Measurements from ENCODE around the gene CNEP1R1.

The CNEP1R1 gene

DNA sequence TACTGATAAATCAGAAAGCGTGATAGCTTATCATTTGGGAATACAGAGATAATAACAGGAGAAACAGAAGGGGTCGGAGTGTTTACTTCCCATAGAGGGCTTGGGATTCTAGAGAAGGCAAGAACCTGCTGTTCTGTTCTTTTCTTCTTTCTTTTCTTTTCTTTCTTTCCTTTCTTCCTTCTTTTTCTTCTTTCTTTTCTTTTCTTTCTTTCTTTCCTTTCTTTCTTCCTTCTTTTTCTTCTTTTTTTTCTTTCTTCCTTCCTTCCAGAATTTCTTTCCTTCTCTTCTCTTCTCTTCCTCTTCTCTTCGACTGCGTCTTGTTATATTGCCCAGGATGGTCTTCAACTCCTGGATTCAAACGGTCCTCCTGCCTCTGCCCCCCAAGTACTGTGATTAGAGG, 18.3 kb downstream of the CNEP1R1 start:
- TF ChIP-seq, protein P1, sequence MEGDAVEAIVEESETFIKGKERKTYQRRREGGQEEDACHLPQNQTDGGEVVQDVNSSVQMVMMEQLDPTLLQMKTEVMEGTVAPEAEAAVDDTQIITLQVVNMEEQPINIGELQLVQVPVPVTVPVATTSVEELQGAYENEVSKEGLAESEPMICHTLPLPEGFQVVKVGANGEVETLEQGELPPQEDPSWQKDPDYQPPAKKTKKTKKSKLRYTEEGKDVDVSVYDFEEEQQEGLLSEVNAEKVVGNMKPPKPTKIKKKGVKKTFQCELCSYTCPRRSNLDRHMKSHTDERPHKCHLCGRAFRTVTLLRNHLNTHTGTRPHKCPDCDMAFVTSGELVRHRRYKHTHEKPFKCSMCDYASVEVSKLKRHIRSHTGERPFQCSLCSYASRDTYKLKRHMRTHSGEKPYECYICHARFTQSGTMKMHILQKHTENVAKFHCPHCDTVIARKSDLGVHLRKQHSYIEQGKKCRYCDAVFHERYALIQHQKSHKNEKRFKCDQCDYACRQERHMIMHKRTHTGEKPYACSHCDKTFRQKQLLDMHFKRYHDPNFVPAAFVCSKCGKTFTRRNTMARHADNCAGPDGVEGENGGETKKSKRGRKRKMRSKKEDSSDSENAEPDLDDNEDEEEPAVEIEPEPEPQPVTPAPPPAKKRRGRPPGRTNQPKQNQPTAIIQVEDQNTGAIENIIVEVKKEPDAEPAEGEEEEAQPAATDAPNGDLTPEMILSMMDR (conservative IDR thresholded peaks at IDR 0.05), result no peak
- no peak for TF ChIP-seq ZFX (IDR thresholded peaks at IDR 0.05)
- no peak overlapping the region for H3K27ac ChIP-seq

DNA sequence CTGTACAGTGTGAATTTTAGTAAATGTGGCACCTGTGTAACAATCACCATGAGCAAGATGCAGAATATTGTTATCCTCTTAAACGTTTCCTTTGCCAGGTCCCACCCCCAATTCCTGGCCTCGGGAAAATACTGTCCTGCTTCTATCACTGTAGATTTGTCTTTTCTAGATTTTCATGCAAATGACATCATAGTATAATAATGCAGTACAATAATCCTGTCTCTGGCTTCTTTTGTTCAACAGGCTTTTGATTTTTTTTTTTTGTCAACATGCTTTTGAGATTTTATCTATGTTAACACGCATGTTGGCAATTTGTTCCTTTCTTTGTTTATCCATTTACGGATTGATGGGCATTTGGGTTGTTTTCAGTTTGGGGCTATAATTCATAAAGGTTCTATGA, 20.4 kb downstream of the CNEP1R1 start:
- H3K27ac ChIP-seq, result no peak overlapping the region
- no peak for TF ChIP-seq ZFX (IDR thresholded peaks at IDR 0.05)
- TF ChIP-seq, protein P1 (conservative IDR thresholded peaks at IDR 0.05), result no peak

DNA sequence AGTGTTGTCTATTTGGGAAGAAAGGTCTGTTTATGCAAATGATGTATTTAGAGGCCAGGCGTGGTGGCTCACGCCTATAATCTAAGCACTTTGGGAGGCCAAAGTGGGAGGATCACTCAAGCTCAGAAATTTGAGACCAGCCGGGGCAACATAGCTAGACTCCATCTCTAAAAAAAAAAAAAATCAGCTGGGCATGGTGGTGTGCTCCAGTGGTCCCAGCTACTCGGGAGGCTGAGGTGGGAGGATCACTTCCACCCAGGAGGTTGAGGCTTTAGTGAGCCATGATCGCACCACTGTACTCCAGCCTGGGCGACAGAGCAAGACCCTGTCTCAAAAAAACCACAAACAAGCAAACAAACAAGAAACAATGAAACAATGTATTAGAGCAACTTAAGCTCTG, 21.8 kb downstream of the CNEP1R1 start:
- no peak overlapping the region for H3K27ac ChIP-seq
- no peak for TF ChIP-seq ZFX (IDR thresholded peaks at IDR 0.05)
- TF ChIP-seq, protein P1 (conservative IDR thresholded peaks at IDR 0.05), result no peak

DNA sequence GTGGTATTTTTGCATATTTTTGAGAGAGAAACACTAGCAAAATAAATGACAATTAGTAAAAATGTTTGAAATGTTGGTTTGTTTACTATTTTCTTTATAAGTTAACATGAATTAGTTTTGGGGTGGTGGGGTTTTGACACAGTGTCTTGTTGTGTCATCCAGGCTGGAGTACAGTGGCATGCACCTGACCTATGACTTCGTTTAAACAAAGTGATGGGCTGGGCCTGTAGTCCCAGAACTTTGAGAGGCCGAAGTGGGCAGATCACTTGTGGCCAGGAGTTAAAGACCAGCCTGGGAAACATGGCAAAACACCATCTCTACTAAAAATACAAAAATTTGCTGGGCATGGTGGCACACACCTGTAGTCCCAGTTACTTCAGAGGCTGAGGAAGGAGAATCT, 22.8 kb downstream of the CNEP1R1 start:
- TF ChIP-seq, protein P1 (conservative IDR thresholded peaks at IDR 0.05), result no peak
- TF ChIP-seq ZFX (IDR thresholded peaks at IDR 0.05), result no peak
- no peak overlapping the region for H3K27ac ChIP-seq

DNA sequence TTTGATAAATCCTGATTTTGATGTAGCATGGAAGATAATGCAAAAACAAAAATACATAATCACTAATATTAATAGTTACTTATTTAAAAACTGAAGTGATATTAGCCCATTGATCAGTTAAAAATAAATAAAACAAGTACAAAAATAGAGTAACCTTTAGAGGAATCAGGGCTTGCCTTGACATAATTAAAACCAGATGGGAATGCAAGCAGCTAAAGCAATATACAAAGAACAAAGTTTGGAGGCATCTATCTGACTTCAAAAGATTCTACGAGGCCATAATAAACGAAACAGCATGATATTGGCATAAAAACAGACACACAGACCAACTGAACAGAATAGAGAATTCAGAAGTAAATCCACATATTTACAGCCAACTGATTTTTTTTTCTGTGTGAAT, 25.8 kb downstream of the CNEP1R1 start:
- TF ChIP-seq, protein P1 (conservative IDR thresholded peaks at IDR 0.05), result no peak
- TF ChIP-seq ZFX (IDR thresholded peaks at IDR 0.05), result no peak

DNA sequence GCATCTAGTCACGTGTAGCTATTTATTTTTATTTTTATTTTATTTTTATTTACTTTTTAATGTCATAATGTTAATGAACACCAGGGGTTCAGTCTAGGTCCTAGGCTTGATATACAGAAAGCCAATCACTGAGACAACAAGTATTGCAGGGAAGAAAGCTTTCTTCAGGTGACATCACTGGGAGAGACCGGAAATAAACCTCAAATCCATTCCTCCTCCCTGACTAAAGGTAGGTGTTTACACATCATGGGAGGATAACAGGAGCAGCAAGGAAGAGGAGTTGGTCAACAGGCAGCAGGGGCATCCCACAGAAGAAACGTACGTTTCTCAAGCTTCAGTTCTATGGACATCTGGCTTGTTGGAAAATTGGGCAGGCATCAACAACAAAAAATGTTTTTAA, 31.2 kb downstream of the CNEP1R1 start:
- no peak for TF ChIP-seq ZFX (IDR thresholded peaks at IDR 0.05)
- TF ChIP-seq, protein P1 (conservative IDR thresholded peaks at IDR 0.05), result no peak
- H3K27ac ChIP-seq, result no peak overlapping the region

More for the DNA sequence above, 25.8 kb downstream of the CNEP1R1 start:
- no peak overlapping the region for H3K27ac ChIP-seq

DNA sequence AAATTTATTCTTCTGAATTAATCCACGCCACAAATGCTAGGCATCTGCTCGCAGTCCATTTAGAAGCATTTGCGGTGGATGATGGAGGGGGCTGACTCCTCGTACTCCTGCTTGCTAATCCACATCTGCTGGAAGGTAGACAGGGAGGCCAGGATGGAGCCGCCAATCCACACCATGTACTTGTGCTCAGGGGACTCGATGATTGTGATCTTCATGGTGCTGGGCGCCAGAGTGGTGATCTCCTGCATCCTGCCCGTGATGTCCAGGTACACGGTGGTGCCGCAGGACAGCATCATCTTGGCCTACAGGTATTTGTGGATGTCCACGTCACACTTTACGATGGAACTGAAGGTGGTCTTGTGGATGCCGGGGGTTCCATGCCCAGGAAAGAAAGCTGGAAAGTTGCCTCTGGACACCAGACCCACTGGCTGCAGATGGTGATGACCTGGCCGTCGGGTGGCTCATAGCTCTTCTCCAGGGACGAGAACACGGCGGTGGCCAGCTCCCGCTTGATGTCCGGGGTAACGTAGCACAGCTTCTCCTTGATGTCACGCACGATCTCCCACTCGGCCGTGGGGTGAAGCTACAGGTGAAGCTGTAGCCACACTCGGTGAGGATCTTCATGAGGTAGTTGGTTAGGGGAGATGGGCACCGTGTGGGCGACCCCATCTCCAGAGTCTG, 33.2 kb downstream of the CNEP1R1 start:
- TF ChIP-seq, protein P1 (conservative IDR thresholded peaks at IDR 0.05), result no peak
- no peak for TF ChIP-seq ZFX (IDR thresholded peaks at IDR 0.05)
- H3K27ac ChIP-seq, result no peak overlapping the region

All from C4-2B (cell line).